ENCODE results near the gene ITGB8. TPM values are rescaled to one million over a fixed set of nuclear protein-coding genes. Genes with fewer than 3 reads are reported as not detected.
A peak's percentile ranks its signal among the peaks of the same experiment; 100 is the strongest.

ITGB8 gene
- 3.0 and 3.5 TPM in 2 replicates for total RNA-seq (2014; rRNA removed; shearing (Covaris generic))
- 0.71 and 0.77 TPM in 2 replicates for polyA plus RNA-seq (2016; fragmentation: Nextera tagmentation; extraction: Ambion mirVana)
- long read RNA-seq, partial matches to known transcripts, result 1 of 2 reads
- long read RNA-seq, other reads (novel, unspliced or antisense), result 1 of 2 reads

- H3K9me3 Mint-ChIP-seq, result no peaks in the 10 kb centered on the region
- peak within 1 kb of the TSS; percentile 99 for H2AFZ ChIP-seq
- H3K9me2 ChIP-seq (ENCODE audit: insufficient read depth), result no peaks in the 10 kb centered on the region
- peak within 1 kb of the TSS; percentile 92 for H3K4me2 ChIP-seq
- peak; percentile 81 for DNase-seq (ENCODE audit: low spot score)
- peaks cover 18% of the 10 kb centered on the region for H3K27me3 Mint-ChIP-seq (ENCODE audit: insufficient read depth, low read depth, poor library complexity)
- H3K4me1 Mint-ChIP-seq, result peaks cover 6% of the 10 kb centered on the region
- peak; percentile 65 for ATAC-seq
- no peaks in the 10 kb centered on the region for H3K36me3 ChIP-seq (ENCODE audit: insufficient read depth)
- H3K36me3 Mint-ChIP-seq (ENCODE audit: low read depth), result no peaks in the 10 kb centered on the region
- TF ChIP-seq ZNF331 (CRISPR knock-in tag; IDR thresholded peaks at IDR 0.05; ENCODE audit: low read depth) (no peak), NANOG (IDR thresholded peaks at IDR 0.05; ENCODE audit: borderline replicate concordance) (no peak)
- no peaks in the 10 kb centered on the region for H4K20me1 ChIP-seq (replicated peaks; ENCODE audit: insufficient read depth)
- peak within 1 kb of the TSS; percentile 98 for H3K27ac Mint-ChIP-seq
- H3K4me3 ChIP-seq, result peak within 1 kb of the TSS; percentile 87
- peaks cover 35% of the 10 kb centered on the region for H3K27me3 ChIP-seq (ENCODE audit: insufficient read depth)
- peaks cover 9% of the 10 kb centered on the region; the same call in 1 of the 2 replicates for H3K4me1 ChIP-seq (ENCODE audit: insufficient read depth)
- peak within 1 kb of the TSS; percentile 95 for H3K4me3 Mint-ChIP-seq
- H3K79me2 ChIP-seq (replicated peaks; ENCODE audit: insufficient read depth), result no peaks in the 10 kb centered on the region
- peaks cover 4% of the 10 kb centered on the region for H3F3A ChIP-seq (replicated peaks; ENCODE audit: low read depth)
- H3K27ac ChIP-seq (ENCODE audit: low read depth), result no peak within 1 kb of the TSS
These were observed at the start of gene ITGB8 for GRCh38 chr7:20330239-20330927. ITGB8 (plus strand) TSS chr7:20330900; CDS start chr7:20331807, 907 bp downstream.

- Histone ChIP-seq H3K9me2 (ENCODE audit: insufficient read depth) (no peaks in the 10 kb centered on the region), H2AFZ (no peak overlapping the region), H4K20me1 (replicated peaks; ENCODE audit: insufficient read depth) (no peaks in the 10 kb centered on the region), H3K4me2 (no peak overlapping the region), H3K36me3 (ENCODE audit: insufficient read depth) (no peaks in the 10 kb centered on the region), H3K4me3 (no peak overlapping the region), H3F3A (replicated peaks; ENCODE audit: low read depth) (no peaks in the 10 kb centered on the region; the same call in 1 of the 2 replicates), H3K27me3 (ENCODE audit: insufficient read depth) (no peaks in the 10 kb centered on the region), H3K4me1 (ENCODE audit: insufficient read depth) (no peaks in the 10 kb centered on the region), H3K27ac (ENCODE audit: low read depth) (no peak overlapping the region), H3K79me2 (replicated peaks; ENCODE audit: insufficient read depth) (no peaks in the 10 kb centered on the region)
- Mint-ChIP-seq H3K9me3 (no peaks in the 10 kb centered on the region), H3K4me1 (peaks cover 3% of the 10 kb centered on the region; the same call in 2 of the 3 replicates), H3K27me3 (ENCODE audit: insufficient read depth, low read depth, poor library complexity) (no peaks in the 10 kb centered on the region), H3K4me3 (no peak overlapping the region), H3K27ac (no peak overlapping the region), H3K36me3 (ENCODE audit: low read depth) (no peaks in the 10 kb centered on the region)
- DNase-seq (ENCODE audit: low spot score) (no peak), ATAC-seq (no peak)
- no peak for TF ChIP-seq EZH2 (IDR thresholded peaks at IDR 0.05; ENCODE audit: low read depth, unreplicated experiment)
- TF ChIP-seq REST (IDR thresholded peaks at IDR 0.05; ENCODE audit: unreplicated experiment), result no peak
These were observed 47.7 kb upstream of the ITGB8 start for GRCh38 chr7:20282959-20283358.

- Histone ChIP-seq H3K4me1 (ENCODE audit: insufficient read depth) (no peaks in the 10 kb centered on the region), H3K4me3 (no peak overlapping the region), H3K79me2 (replicated peaks; ENCODE audit: insufficient read depth) (no peaks in the 10 kb centered on the region), H3K36me3 (ENCODE audit: insufficient read depth) (no peaks in the 10 kb centered on the region), H3F3A (replicated peaks; ENCODE audit: low read depth) (no peaks in the 10 kb centered on the region; the same call in 1 of the 2 replicates), H2AFZ (no peak overlapping the region), H3K27me3 (ENCODE audit: insufficient read depth) (no peaks in the 10 kb centered on the region), H3K9me2 (ENCODE audit: insufficient read depth) (no peaks in the 10 kb centered on the region), H3K4me2 (no peak overlapping the region), H3K27ac (ENCODE audit: low read depth) (no peak overlapping the region), H4K20me1 (replicated peaks; ENCODE audit: insufficient read depth) (no peaks in the 10 kb centered on the region)
- DNase-seq (ENCODE audit: low spot score) (no peak), ATAC-seq (no peak)
- H3K9me3 Mint-ChIP-seq, result no peaks in the 10 kb centered on the region
- H3K27ac Mint-ChIP-seq, result no peak overlapping the region
- H3K27me3 Mint-ChIP-seq (ENCODE audit: insufficient read depth, low read depth, poor library complexity), result no peaks in the 10 kb centered on the region
- no peaks in the 10 kb centered on the region for H3K36me3 Mint-ChIP-seq (ENCODE audit: low read depth)
- H3K4me3 Mint-ChIP-seq, result no peak overlapping the region
- H3K4me1 Mint-ChIP-seq, result peaks cover 3% of the 10 kb centered on the region; the same call in 2 of the 3 replicates
- no peak for TF ChIP-seq CTCF (conservative IDR thresholded peaks at IDR 0.05; ENCODE audit: low read depth in 2 of 2)
- TF ChIP-seq CREB1 (CRISPR knock-in tag; IDR thresholded peaks at IDR 0.05; ENCODE audit: low read depth), result no peak
- no peak for TF ChIP-seq REST (IDR thresholded peaks at IDR 0.05; ENCODE audit: unreplicated experiment)
- TF ChIP-seq ZNF331 (CRISPR knock-in tag; IDR thresholded peaks at IDR 0.05; ENCODE audit: low read depth), result no peak
- TF ChIP-seq EZH2phosphoT487 (IDR thresholded peaks at IDR 0.05; ENCODE audit: unreplicated experiment), result no peak
- TF ChIP-seq ZNF114 (CRISPR knock-in tag; IDR thresholded peaks at IDR 0.05), result no peak
These were observed 47.3 kb upstream of the ITGB8 start for GRCh38 chr7:20283385-20283784.

Measured in GM23338 (cell line).